ENCODE data around the gene C2orf72.
"Not testable (repeated sequence)": the region's sequence is repeated elsewhere in the genome, so short reads cannot be mapped to it uniquely, and the experiment has no call there.

C2orf72 gene

GRCh38 chr2:231015478-231015877 is 21.8 kb upstream of the C2orf72 start:
- DNase-seq = peak in 1 of 2 experiments; percentile 59

DNA sequence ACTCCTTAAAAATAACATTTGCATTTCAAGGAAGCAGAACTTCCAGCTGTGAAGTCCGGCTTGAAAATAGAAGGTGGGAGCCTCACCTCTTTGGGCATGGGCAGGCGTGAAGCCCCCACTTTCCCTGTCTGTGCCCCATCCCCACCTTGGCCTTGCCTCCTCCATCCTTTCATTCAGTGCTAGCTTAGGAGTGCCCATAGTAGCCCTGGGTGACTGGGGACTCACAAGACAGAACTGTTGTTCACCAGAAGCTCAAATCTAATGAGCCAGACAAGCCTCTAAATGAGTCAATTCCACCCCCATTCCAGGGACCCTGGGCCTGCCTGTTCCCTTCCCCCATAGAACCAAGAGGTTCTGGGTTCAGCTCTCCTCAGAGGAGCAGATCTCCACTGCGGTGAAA is 21.4 kb upstream of the C2orf72 start:
- no peak for DNase-seq

DNA sequence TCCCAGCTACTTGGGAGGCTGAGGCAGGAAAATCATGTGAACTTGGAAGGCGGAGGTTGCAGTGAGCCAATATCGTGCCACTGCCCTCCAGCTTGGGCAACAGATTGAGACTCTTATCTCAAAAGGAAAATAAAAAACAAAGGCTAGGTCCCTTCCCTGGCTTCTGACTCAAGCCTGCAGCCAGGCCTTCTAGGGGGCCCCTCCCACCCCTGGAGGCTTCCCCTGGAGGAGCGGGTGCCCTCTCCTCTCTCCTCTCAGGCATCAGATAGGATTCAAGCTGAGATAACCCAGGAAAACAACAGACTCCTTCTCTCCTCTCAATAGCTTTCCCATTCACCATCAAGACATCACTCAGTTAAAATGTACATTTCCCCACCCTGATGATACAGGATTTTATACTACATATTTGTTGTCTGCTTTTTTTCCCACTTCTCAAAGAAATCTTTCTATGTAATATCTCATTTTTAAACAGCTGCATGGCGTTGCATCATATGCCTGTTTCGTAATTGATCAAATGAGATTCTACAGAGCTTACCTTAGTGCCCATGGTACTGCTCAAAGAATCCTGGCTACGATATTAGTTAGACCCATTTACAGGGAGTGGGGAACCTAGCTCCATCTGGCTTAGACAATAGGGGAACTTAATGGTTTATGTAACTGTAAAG is 20.6 kb upstream of the C2orf72 start:
- no peak for DNase-seq

DNA sequence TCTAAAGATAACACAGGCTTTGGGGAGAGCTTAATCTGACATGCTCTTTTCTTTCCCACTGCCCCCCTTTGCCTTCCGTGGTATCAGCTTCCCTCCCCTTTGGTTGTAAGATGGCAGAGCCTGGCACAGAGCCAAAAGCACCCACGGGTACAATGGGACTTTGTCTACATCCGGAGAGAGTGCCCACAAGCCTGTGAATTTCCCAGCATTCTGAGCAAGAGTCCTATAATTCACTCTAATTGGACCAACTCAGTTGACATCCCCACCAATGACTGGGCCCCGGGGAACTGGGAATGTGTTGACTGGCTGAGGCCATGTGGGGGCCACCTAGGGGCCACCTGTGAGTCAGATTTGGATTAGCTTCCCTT is 20.1 kb upstream of the C2orf72 start:
- DNase-seq = peak in 1 of 2 experiments; percentile 20

- no peak for DNase-seq
Measured at GRCh38 chr2:231018184-231018583, 19.1 kb upstream of the C2orf72 start.

GRCh38 chr2:231025059-231025458 is 12.3 kb upstream of the C2orf72 start:
- DNase-seq = not testable (repeated sequence)

DNA sequence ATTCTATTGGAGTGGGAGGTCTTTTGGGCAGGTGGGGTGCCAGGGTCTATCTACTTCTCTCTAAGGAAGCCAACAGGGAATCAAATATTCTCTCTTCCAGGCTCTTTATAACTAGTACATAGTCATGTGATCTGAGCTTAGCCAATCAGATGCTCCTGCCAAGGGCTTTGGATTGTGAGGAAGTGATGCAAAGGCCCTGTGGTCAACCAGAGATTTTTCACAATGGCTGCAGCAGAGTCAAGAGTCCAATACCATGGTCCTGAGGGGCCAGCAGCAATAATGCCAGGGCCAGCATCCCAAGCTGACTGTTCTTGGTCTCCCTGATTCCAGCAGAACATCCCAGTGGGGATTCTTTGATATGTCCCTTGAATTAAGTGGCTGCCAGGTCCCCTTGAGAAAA is 8.4 kb upstream of the C2orf72 start:
- no peak for DNase-seq

GRCh38 chr2:231029563-231029962 is 7.8 kb upstream of the C2orf72 start:
- no peak for DNase-seq

- no peak for DNase-seq
Measured at GRCh38 chr2:231030725-231031124, 6.6 kb upstream of the C2orf72 start.

- DNase-seq = no peak
Measured at GRCh38 chr2:231032575-231033140, 4.7 kb upstream of the C2orf72 start.

DNA sequence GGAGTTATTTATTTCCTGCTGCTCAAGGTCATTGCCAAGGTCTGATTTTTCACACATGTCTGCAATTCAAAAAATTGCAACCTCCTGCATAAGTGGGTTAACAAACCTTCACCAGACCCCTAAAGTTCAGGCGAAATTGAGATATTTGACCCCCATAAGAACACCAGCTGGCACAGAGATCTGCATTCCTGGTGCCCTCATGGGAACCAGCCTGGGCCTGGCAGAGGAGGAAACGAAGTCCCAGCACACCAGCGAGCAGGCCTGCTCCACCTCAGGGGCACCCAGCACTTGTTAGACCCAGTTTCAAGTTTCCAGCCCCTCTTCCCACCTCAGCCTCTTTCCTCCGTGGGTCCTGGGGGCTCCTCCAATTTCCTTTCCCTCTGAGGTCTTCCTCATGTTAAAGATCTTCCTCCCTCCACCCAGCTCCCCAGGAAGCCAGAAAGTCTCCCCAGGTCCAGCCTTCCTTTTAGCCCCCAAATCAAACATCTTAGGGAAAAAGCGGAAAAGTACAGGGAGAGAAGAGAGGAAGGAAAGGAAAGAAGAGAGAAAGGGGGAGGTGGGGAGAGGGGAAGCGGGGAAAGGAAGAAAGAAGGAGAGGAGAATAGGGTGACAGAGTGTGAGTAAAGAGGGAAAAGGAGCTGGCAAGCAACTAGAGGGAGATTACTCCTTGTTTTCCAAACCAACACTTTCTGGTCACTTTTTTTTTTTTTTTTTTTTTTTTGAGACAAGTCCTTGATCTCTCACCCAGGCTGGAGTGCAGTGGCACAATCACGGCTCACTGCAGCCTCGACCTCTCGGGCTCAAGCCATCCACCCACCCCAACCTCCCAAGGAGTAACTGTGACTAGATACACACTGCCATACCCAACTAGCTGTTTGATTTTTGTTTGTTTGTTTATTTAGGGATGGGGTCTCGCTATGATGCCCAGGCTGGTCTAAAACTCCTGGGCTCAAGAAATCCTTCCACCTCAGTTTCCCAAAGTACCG is 3.9 kb upstream of the C2orf72 start:
- DNase-seq = no peak

GRCh38 chr2:231034291-231034882 is 2.9 kb upstream of the C2orf72 start:
- no peak for DNase-seq

DNA sequence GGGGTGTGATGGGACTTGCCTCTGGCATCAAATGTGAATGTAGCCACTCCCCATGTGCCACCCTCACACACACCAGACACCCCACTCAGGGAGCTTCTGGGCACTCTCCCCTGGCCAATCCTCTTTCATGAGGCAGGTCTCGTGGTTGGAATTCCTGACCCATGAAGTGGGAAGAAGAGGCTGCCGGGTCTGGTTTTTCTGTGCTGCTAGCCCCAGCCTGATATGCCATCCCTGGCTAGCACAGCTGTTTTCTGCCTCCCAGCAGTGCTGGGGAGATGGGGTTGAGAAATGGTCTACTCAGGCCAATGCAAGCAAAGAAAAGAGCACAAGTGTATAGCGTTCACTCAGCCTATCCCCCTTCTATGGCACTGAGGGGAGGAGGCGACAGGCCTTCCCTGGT is 1.2 kb upstream of the C2orf72 start:
- DNase-seq = no peak

- DNase-seq = no peak
Measured at GRCh38 chr2:231036578-231037106, 681 bp upstream of the C2orf72 start.

- peak in 1 of 2 experiments; percentile 55 for DNase-seq
Measured at GRCh38 chr2:231037731-231038482, 584 bp downstream of the C2orf72 start.

- DNase-seq = no peak
Measured at GRCh38 chr2:231038483-231039293, 1.4 kb downstream of the C2orf72 start.

GRCh38 chr2:231039294-231039664 is 2.0 kb downstream of the C2orf72 start:
- DNase-seq = no peak

DNA sequence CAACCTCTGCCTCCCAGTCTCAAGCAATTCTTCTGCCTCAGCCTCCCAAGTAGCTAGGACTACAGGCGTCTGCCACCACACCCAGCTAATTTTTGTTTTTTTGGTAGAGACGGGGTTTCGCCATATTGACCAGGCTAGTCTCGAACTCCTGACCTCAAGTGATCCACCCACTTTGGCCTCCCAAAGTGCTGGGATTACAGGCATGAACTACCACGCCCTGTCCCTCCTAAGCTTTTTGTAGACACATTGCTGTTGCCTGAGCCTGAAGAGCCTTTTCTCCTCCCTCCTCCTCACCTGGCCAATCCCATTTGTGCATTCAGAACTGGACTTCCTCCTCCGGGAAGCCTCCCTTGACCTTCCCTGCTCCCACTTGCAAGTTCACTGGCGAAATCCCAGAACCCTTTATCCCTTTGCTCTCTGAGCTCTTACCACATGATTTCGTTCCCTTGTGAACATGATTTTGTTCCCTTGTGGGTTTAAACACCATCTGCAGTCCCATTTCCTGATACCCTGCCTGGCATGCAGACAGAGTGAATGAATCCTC is 2.6 kb downstream of the C2orf72 start:
- DNase-seq = no peak

GRCh38 chr2:231041061-231041689 is 3.9 kb downstream of the C2orf72 start:
- no peak for DNase-seq

DNA sequence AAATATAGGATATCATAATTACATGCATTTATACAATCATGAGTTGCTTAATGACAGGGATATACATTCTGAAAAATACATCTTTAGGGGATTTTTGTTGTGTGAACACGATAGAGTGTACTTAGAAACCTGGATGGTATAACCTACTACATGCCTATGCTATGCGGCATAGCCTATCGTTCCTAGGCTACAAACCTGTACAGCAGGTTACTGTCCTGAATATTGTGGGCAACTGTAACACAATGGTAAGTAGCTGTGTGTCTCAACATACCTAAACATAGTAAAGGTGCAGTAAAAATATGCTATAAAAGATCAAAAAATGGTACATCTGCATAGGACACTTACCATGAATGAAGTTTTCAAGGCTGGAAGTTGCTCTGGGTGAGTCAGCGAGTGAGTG is 6.5 kb downstream of the C2orf72 start:
- no peak for DNase-seq

DNA sequence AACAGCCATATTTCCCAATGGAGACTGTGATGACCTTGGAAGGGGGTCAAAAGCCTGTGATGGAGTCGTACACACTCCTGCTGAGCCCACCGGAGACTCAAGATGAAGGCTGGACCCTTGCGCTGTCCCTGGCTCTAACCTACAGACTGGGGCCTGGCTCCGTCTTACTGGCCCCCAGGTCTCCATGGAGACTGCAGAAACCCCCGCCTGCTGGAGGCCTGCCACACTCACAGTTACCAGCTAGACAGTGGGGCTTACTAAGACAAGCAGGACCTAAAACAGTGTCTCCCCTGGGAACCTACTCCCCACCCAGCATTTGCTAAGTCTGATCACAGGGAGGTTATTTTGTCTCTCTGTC is 9.6 kb downstream of the C2orf72 start:
- DNase-seq = no peak
